H1 (cell line): ENCODE measurements around the gene INPP5A. TPM values are rescaled to one million over a fixed set of nuclear protein-coding genes. Genes with fewer than 3 reads are reported as not detected.

Experiments
- ATF2 ChIP-seq: IDR thresholded peaks from 2 replicates; pipeline ENCODE4 v1.6.1; 2012; ENCODE audit warnings: low read length, inconsistent platforms
- SAP30 ChIP-seq: fragments of 300-600 bp; sonication (generic); IDR thresholded peaks from 2 replicates; pipeline ENCODE4 v1.7.1; 2012; ENCODE audit warnings: low read length, moderate library complexity, mild to moderate bottlenecking, inconsistent platforms; ENCODE audit not compliant: insufficient read depth, insufficient replicate concordance
- SRF ChIP-seq: IDR thresholded peaks from 2 replicates; pipeline ENCODE4 v1.6.1; 2011; ENCODE audit warnings: mild to moderate bottlenecking, low read depth, low read length, moderate library complexity
- polyA plus RNA-seq, 7 experiments: library from polyadenylated mRNA; depleted of rRNA in 3 of 7; stranded (reverse) in 5 of 7; unstranded in 2 of 7; fragments of >200 nt in 5 of 7; fragments of 200-250 nt in 2 of 7; gene quantifications; 1 replicate in 5 of 7; 2 replicates in 1 of 7; 4 replicates in 1 of 7; pipeline versions ENCODE4 v1.2.1 to v1.2.3, GENCODE V29; 2011 to 2013; ENCODE audit warnings: missing spikeins in 2 of 7, mixed read lengths in 2 of 7
- total RNA-seq: library from RNA; stranded (reverse); fragmentation: NEBNext Ultra II Directional; extraction: Animal tissue kit (Norgen Biotek cat#: 25700); gene quantifications from 2 replicates; pipeline ENCODE4 v1.2.1, GENCODE V29; 2021

INPP5A gene
- total and polyA plus RNA-seq, 2 of the 8 experiments (the other 6 are each of a cell fraction or from before 2014, with no cell fraction given): 19.7 to 27.5 TPM

- no peak for TF ChIP-seq ATF2
- no peak for TF ChIP-seq SAP30
- TF ChIP-seq SRF: no peak
Observed at GRCh38 chr10:132702601-132703418, 165.2 kb downstream of the INPP5A start (continued).
